Astrocyte of the spinal cord (primary cell): ENCODE data around the gene ACSL3.

ENCODE experiments used
- DNase-seq: peaks from one replicate; pipeline ENCODE4 v3.0.0; 2011; ENCODE audit warnings: low read depth, low spot score
- H3K4me3 ChIP-seq: 2 replicates; pipeline ENCODE4 v1.5.1; 2011; ENCODE audit warnings: low read depth, mild to moderate bottlenecking, low read length, moderate library complexity
- in situ Hi-C: cut with HindIII; loops from 2 replicates; pipeline ENCODE4 v1.10.0; 2017; ENCODE audit warnings: low sequenced_read_pairs
- TF ChIP-seq, protein P1 (sequence below): IDR thresholded peaks from 2 replicates; pipeline ENCODE4 v1.5.1; 2012; ENCODE audit warnings: low read depth, mild to moderate bottlenecking, low read length, inconsistent platforms

The ACSL3 gene

DNA sequence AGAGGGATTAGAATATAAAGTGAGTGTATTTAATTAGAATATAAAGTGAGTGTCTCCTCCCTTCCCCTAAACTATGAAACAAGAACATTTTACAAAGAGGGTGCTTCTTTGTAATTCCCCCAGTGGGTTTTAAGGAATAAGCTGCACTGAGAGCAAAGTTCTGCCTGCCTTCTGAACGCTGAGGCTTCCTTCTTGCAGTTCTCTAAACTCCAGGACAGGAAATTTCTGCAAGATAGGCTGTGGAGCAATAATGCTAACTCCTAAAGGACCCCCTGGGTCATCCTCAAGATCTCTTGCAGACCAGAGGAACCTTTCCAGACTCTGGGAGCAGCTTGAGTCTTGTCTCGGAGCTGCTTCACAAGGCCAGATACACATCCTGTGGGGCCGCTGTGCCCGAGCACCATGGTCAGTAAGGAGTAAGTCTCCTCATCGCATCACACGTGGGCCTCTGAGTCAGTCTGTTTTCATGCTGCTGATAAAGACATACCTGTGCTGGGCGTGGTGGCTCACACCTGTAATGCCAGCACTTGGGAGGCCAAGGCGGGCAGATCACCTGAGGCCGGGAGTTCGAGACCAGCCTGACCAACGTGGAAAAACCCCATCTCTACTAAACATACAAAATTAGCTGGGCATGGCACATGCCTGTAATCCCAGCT, 103.7 kb downstream of the ACSL3 start:
- in situ Hi-C loops, result no loop called here
- TF ChIP-seq, protein P1, sequence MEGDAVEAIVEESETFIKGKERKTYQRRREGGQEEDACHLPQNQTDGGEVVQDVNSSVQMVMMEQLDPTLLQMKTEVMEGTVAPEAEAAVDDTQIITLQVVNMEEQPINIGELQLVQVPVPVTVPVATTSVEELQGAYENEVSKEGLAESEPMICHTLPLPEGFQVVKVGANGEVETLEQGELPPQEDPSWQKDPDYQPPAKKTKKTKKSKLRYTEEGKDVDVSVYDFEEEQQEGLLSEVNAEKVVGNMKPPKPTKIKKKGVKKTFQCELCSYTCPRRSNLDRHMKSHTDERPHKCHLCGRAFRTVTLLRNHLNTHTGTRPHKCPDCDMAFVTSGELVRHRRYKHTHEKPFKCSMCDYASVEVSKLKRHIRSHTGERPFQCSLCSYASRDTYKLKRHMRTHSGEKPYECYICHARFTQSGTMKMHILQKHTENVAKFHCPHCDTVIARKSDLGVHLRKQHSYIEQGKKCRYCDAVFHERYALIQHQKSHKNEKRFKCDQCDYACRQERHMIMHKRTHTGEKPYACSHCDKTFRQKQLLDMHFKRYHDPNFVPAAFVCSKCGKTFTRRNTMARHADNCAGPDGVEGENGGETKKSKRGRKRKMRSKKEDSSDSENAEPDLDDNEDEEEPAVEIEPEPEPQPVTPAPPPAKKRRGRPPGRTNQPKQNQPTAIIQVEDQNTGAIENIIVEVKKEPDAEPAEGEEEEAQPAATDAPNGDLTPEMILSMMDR, result no peak
- DNase-seq, result no peak
- H3K4me3 ChIP-seq, result no peak overlapping the region

DNA sequence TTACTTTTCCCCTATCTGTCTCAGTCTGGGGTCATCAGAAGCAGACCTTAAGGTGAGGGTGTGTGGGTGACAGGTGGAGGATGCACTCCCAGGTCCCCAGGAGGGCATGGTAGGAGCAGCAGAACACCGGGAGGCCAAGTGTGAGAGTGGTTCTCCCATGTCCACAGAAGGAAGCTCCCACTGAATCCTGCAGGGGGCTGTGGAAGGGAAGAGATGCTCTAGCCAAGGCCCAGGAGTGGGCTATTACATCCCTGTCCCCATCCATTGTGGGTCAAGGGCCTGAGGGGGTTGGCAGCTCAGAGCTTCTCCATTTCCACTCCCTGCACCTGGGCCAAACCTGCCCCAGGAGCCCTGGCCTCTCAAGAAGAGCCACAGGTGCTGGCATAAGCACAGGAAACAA, 104.7 kb downstream of the ACSL3 start:
- in situ Hi-C loops, result no loop called here
- no peak for DNase-seq
- no peak overlapping the region for H3K4me3 ChIP-seq
- TF ChIP-seq, protein P1, result no peak

DNA sequence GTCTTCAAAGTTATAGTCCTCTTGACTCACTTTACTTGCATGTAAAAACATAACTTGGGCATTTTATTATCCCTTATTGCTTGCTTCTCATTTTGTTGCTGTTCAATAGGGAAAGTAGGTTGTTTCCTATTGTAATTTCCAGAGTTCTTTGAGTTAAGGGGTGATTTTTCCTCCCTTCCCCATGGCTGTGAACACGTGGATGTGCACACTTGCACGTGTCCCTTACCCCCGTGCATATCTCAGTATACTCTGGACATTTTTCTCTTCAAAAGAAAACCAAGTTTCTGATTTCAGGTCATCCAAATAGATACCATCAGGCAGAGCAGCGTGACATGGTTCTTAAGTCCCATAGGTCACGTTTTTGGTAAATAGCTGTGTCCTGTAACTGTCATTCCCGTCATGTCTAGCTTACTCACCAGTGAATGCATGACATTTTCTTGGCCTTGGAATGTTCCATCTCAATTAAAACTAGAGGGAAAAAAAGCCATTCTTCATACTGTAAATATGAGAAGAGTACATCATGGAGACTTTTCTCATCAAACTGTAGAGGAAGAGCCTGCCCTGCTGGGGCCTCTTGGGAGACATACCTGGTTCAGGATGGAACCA, 107.8 kb downstream of the ACSL3 start:
- H3K4me3 ChIP-seq, result no peak overlapping the region
- in situ Hi-C loops, result no loop called here
- TF ChIP-seq, protein P1, result no peak
- DNase-seq, result no peak

DNA sequence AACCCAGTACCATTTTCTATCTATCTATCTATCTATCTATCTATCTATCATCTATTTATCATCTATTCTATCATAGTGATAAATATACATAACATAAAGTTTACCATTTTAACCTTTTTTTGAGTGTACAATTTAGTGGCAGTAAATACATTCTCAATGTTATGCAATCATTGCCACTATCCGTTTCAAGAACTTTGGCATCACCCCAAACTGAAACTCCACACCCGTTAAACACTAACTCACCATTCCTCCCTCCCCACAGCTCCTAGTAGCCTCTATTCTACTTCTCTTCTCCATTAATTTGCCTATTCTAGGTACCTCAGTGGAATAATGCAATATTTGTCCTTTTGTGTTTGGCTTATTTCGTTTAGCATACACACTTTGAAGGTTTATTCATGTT, 108.7 kb downstream of the ACSL3 start:
- in situ Hi-C loops, result no loop called here

DNA sequence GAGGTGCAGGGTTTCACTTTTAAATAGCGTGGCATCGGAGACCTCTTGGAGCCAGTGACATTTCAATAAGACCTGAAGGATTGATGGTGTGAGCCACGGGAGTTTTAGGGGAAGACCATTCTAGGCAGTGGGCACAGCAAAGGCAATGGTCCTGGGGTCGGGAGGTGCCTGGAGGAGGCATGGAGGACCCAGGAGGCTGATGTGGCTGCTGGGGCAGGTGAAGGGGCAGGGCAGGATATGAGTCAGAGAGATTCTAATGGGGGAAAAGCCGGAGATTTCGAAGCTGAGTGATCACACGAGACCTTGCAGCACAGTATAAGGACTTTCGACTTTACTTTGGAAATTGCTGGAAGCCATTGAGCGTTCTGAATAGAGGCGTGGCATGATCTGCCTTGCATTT, 111.6 kb downstream of the ACSL3 start:
- no peak for DNase-seq
- TF ChIP-seq, protein P1, result no peak
- in situ Hi-C loops, result no loop called here
- no peak overlapping the region for H3K4me3 ChIP-seq

More for the DNA sequence above, 108.7 kb downstream of the ACSL3 start:
- no peak overlapping the region for H3K4me3 ChIP-seq
- peak; percentile 46 for DNase-seq
- TF ChIP-seq, protein P1, result no peak

DNA sequence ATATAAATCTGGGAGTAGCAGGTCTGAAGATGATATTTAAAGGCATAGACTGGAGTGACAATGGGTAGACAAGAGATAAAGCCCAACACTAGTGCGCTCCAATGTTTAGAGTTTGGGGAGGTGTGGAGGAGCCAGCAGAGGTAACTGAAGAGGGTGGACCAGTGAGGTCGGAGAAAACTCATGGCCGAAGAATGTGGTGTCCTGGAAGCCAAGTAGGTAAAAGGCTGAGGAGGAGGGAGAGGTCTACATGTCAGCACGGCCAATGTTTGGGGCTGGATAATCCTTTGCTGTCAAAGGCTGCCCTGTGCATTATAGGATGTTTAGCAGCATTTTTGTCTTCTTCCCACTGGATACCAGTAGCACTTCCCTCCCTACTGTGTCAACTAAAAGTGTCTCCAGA, 112.4 kb downstream of the ACSL3 start:
- H3K4me3 ChIP-seq, result no peak overlapping the region
- no peak for DNase-seq
- TF ChIP-seq, protein P1, result no peak
- in situ Hi-C loops, result no loop called here
